Epidermal melanocyte (primary cell): ENCODE measurements around the gene CDO1.
A peak's percentile ranks its signal among the peaks of the same experiment; 100 is the strongest.

Experiments
- DNase-seq: peaks from one replicate; pipeline ENCODE4 v3.0.0; 2011; ENCODE audit warnings: low spot score; ENCODE audit not compliant: insufficient read length

Gene CDO1

DNA sequence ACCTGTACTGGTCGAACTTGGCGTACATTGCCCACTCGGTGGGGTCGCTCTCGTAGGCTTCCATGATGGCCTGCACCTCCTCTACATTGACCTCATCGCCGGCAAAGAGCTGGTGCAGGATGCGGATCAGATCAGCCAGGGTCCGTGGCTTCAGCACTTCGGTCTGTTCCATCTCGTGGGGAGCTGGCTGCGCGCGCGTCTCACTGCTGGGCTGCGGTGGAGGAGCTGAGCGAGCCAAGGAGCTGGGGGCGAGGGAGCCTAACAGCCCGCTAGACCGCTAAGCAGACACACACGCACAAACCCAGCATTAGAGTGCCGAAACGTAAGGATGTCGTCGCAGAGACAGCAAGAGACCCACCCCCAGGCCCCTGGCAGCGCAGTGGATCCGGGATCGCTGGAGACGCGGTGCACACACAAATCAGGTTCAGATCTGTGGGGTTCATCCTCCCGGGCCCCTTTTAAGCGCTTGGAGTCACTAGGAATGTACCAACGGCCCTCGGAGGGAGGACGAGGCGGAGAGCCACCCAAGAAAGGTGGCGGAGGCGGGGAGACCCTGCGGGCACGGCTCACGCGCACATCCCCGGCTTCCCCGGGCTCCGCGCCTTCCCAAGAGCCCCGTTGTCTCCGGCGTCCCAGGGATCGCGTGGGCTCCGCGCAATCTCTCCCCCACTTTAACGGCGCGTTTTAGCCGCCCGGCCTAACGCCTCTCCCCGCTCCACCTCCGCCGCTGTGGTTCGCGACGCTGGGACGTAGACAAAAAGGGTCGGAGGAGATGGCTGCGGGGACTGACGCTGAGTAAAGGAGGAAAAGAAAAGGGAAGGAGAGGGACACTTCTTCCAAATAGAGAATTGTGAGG is at the start of gene CDO1:
Gene CDO1, minus strand, starts transcription at position 434 of the 856 bp plus-strand sequence. Its CDS starts 262 bp downstream, at position 172.
- peak; percentile 21 for DNase-seq

DNA sequence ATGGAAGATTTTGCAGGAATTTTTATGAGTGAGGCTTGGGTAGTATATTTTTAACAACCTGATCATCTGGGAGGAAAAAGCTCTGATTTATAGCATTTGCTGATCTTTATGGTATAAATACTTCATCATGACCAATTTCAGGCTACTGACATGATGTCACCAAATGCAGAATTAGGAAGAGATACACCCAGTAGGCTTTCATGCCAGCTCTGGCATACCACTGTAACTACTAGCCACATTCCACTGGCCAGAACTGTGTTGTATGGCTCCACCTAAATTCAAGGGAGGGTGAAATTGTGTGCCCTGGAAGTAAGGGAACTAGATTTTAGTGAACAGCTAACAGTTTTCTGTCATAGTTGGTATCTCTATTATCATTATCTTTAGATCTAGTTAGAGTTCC is 42.9 kb upstream of the CDO1 start:
- DNase-seq = no peak

- no peak for DNase-seq
Observed at GRCh38 chr5:115858396-115858795, 41.9 kb upstream of the CDO1 start.

GRCh38 chr5:115857626-115858349 is 41.3 kb upstream of the CDO1 start:
- no peak for DNase-seq

GRCh38 chr5:115857057-115857479 is 40.6 kb upstream of the CDO1 start:
- no peak for DNase-seq

- DNase-seq = no peak
Observed at GRCh38 chr5:115855959-115856358, 39.5 kb upstream of the CDO1 start.

DNA sequence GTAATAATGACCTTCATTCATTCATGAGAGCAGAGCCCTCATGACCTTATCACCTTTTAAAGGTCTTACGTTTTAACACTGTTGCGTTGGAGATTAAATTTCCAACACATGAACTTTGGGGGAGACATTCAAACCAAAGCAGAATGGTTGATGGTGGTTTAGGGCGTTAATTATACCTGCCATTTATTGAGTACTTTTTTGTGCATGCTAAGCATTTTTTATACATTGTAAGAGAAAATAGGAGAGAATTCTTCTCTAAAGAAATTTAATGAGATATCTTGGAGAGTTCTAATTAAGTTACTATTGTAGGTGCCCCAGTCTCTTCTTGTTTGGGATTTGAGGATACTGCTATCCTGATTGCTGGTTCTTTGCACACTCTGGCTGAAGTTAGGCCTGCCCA is 37.7 kb upstream of the CDO1 start:
- DNase-seq = no peak

DNA sequence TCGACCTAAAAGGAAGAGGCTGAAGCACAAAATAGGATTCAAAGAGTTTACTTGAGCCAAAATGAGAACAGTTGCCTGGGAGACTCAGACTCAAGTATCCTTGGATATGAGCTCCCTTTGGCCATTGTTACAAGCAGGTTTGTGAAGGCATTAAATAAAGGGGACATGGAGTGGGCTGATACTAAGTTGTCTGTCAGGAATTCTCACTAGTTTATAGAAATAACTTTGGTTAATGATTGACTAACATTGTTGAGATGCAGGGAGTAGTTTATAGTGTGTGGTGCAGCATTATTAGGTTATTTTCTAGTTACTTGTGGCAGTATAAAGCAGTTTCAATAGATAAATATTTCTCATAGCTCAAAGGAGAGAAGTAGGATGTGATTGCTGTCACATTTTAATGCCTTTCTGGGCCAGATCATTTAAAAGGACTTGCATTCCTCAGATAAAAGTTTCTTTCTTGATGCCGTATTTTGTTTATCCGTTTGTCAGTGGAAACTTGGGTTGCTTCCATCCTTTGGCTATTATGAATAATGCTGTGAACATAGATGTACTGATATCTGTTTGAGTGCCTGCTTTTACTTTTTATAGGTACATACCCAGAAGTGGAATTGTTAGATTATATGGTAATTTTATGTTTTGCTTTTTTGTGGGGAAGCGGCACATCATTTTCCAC is 34.4 kb upstream of the CDO1 start:
- no peak for DNase-seq

- no peak for DNase-seq
Observed at GRCh38 chr5:115849258-115849798, 32.9 kb upstream of the CDO1 start.

DNA sequence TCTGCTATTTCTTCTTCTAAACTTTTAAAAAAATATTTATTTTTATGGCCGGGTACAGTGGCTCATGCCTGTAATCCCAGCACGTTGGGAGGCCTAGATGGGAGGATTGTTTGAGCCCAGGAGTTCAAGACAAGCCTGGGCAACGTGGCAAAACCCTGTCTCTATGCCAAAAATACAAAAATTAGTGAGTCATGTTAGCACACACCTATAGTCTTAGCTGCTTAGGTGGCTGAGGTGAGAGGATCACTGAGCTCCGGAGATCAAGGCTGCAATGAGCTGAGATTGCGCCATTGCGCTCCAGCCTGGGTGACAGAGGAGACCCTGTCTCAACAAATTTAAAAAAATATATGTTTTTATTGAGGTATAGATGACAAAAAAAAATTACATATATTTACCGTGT is 30.8 kb upstream of the CDO1 start:
- DNase-seq = no peak

DNA sequence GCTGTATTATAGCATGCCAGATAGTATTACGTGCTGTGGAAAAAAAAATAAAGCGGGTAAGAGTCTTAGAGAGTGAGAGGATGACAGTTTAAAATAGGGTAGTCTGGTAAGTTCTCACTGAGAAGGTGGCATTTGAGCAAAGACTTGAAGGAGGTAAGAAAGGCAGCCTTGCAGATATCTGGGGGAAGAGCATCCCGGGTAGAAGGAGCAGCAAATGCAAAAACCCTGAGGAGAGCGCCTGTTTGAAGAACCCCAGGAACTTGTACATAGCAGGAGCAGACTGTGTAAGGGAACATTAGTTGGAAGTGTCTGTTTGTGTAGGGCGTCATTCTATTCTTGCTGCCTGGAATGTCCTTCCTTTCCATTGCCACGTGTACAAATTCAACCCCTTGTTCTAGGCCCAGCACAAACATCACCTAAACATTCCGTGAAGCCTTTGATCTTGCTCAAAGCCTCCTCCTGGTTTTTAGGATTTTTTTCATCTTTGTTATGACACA is 27.9 kb upstream of the CDO1 start:
- no peak for DNase-seq

- no peak for DNase-seq
Observed at GRCh38 chr5:115843444-115844130, 27.1 kb upstream of the CDO1 start.

- DNase-seq = no peak
Observed at GRCh38 chr5:115842952-115843351, 26.5 kb upstream of the CDO1 start.

- DNase-seq = no peak
Observed at GRCh38 chr5:115842089-115842935, 25.9 kb upstream of the CDO1 start.

DNA sequence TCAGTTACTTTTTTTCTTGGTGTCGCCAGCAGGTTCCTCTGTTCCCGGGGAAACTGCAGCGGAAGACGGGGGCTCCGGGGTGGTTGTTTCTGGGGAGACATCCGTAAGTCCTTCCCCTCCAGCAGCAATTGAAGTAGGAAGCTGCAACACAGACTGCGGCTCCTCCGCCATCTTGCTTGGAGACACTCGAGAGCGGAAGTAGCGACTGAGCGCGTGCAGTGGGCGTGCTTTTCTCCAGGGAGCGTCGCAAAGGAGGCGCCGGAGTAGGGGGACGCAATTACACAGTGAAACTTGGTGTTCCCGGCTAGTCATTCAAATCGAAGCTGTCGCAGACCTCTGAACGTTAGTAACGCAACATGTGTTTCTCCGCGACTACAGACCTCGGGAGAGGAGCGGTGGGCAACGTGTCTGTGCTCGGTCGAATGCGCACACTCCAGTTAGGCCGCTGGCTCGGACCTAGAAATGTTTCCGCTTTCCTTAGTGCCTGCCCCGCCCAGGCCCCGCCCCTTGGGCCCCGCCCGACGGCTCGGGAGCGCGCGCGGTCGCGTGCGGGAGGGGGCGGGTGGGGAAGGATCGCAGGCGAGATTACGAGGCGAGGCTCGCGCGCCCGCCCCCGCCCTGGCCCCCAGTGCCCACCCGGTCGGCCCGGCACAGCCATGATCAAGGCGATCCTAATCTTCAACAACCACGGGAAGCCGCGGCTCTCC is 25.1 kb upstream of the CDO1 start, which contains the start of the genes AP3S1 and ATG12:
Gene AP3S1, plus strand, starts transcription at position 554 of the 707 bp plus-strand sequence. Its CDS starts 103 bp downstream, at position 657.
Gene ATG12, minus strand, starts transcription at position 184 of the 707 bp plus-strand sequence. Its CDS starts 13 bp downstream, at position 171.
- peak; percentile 64 for DNase-seq

GRCh38 chr5:115840873-115841272 is 24.4 kb upstream of the CDO1 start:
- DNase-seq = no peak

- no peak for DNase-seq
Observed at GRCh38 chr5:115838885-115839518, 22.5 kb upstream of the CDO1 start.

DNA sequence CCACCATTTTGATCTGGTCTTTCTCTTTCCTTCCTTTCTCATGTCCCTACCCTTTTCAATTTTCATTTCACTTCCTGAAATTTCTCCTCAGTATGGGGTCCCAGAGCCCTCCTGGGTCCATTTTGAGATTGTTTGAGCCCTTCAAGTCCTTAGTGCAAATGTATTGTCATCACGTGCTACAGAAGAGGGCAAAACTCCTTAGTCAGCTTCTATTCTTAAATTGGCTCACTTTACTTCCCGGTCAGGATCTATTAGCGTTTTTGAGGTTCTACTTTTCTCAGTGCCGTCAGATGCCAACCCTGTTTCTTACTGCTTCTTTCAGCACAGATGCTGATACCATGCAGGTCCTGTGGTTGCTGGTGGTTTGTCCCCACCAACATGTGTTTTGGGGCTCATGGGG is 19.0 kb upstream of the CDO1 start:
- DNase-seq = no peak
